ENCODE results near the gene PRAF2.

PRAF2 gene

DNA sequence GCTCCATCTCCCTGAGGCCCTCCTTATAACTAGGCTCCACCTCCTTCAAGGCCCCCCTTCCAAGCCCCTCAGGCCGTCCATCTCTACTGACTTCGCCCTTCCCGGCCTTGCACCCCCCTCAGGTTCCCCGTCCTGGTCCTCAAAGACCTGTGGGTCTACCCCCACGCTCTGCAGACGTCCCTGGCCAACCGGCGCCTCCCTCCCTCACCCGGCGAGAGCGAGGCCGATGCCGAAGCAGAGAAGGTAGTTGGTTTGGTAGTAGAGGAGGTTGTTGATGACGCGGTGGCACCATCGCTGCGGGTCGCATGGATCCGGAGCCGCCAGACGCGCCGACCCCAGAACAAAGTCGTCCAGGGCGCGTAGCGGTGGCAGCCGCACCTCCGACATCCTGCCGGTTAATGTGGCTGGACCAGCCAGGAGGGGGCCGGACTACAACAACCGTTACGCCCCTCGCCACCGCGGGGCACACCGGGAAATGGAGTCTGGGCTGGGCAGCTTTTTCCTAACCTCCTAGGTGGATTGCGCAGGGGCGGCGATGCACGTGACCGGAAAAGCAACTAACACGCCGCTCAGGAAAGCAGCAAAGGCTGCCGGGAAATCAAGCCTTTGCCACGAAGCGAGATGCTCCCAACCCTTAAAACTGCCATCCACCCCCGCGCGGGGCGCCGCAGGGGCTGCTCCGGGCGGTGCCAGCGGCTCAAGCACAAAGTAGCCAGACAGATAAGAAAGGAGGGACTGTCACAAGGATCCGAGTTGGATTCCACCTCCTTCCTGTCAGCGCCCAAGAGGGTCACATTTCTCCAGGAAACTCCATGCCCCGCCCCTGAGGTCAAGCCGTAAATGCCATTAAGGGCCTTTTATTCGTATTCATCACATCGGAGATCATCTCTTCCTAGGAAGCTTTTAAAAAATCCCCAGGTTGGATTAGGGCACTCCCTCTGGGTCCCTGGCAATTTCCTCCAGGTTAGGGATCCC, at the start of gene PRAF2:
PRAF2 (minus strand) TSS at position 402 of the 975 bp plus-strand sequence; CDS start at position 387, 15 bp downstream.
- DNase-seq, result peak; percentile 90

- DNase-seq, result no peak
Measured at GRCh38 chrX:49122499-49122898, 48.7 kb upstream of the PRAF2 start.

DNA sequence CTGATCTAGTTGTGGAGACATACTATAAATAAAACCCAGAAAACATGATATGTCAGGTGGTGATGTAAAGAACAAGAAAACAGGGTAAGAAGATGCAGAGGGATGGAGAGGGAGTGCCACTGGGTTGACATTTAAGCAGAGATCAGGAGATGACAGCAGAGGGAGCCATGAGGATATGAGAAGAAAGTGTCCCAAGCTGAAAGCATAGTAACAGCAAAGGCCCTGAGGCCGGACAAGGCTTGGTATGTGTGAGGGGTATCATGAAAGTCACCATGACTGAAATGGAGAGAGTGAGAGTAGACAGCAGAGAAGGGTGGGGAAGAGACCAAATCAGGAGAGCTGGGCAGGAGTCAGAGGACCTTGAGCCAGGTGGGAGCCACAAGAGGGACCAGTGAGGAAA, 46.3 kb upstream of the PRAF2 start:
- no peak for DNase-seq

DNA sequence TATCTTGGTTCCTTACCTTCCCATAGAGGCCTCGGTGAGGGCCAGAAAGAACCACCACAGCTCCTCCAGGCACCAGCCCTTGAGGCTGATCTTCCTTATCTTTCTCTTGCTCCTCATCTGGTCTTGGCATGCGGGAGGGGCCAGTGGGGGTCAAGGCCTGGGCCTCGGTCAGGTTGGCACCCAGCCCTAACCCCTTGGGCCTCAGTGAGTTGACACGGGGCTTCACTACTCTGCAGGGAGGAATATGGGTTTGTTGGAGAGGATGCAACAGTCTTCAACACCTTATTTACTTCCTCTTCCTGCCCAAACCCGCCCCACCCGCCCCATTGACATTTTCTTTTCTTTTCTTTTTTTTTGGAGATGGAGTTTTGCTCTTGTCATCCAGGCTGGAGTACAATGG, 43.8 kb upstream of the PRAF2 start:
- no peak for DNase-seq

DNA sequence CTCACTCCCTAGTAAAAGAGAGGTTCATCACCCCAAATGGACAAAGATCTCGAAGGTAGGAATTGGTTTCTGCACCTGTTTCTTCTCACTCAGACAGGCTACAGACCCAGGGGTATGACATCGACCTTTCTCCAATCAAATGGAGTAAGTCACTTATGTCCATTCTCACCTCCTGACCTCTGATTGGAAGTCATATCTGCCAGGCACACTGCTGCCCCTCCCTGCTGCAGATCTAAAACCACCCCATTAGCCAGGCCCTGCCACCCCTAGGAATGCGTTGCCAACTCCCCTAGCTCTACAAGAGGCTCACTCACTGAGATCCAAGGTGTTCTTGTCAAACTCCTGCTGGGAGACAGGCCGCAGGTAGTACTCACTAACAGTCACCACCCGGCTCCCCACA, 42.9 kb upstream of the PRAF2 start:
- DNase-seq, result no peak

DNA sequence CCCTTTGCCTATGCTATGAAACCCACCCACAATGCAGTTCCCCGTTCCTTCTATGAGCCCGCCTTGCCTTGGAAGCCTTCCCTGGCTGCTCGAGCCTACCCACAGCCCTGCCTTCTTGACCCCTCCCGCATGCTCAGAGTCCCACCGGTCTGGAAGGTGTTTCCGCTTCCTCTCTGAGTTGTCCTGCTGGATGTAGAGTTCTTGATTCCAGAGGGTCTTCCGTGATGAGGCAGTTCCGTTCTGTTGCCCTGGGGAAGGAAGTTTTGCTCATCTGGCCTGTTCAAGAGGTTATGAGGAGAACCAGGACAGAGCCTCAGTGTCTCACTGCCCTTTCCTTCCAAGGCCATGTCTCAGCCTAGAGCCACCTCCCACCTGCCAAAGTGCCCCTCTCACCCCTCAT, 42.3 kb upstream of the PRAF2 start:
- no peak for DNase-seq

DNA sequence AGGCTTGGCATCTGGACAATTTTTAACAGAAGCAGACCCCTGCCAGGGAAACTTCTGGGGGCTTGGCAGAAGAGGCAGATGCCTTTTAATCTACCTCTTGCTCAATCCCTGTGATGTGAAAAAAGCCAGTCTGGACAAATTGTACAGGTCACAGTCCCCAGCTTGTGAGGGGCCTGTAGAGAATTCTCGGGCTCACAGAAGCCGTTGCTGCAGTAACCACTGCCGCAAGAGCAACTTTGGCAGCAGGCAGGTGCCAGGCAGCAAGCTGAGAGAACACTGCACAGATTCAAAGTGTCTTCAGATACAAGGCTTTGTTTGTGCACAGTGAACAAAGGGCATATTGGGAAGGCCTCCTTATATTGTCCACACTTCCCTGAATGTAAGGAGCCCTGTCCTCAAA, 38.0 kb upstream of the PRAF2 start:
- no peak for DNase-seq

GRCh38 chrX:49110417-49110816, 36.6 kb upstream of the PRAF2 start:
- no peak for DNase-seq

DNA sequence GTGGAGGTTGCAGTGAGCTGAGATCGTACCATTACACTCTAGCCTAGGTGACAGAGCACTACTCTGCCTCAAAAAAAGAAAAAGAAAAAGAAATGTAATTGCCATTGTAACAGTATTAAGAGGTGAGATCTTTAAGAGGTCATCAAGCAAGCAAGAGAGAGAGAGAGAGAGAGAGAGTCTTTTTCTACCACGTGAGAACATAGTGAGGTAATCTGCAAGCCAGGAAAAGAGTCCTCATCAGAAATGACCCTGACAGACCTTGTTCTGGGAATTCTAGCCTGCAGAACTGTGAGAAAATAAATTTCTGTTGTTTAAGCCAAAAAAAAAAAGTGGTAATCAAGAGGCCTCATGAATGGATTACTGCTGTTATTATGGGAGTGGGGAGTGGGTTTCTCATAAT, 34.8 kb upstream of the PRAF2 start:
- no peak for DNase-seq

DNA sequence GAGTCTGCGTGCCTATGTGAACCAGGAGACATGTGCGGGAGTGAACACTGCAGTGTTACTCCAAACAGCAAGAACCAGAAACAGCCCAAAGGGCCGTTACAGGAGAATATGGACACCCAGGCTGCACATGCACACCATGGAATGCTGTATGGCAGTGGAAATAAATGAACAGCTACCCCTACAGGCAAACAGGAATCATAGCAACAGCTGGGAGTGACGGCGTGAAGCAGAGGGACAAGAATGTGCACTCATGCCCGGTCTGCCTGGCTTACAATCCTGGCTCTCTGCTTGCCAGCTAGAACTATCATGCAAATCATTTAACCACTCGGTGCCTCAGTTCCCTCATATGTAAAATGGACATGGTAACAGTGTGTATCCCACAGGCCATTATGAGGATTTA, 33.1 kb upstream of the PRAF2 start:
- peak; percentile 52 for DNase-seq

DNA sequence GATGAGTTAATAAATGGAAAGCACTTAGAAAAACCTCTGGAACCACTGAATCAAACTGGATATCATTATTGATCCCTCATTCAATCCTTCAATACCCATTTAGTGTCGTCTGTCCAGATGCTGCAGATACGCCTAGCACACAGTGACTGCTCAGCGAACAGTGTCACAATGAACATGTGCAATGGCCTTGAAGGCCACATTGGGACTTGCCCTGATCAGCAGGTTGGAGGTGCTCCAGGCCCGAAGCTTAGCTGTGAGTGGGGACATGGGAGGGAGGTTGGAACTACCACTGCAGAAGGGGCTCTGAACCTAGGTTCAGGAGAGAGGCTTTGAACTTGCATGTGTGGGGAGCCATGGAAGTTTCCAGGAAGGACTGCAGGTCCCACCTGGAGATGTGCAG, 32.5 kb upstream of the PRAF2 start:
- DNase-seq, result no peak

DNA sequence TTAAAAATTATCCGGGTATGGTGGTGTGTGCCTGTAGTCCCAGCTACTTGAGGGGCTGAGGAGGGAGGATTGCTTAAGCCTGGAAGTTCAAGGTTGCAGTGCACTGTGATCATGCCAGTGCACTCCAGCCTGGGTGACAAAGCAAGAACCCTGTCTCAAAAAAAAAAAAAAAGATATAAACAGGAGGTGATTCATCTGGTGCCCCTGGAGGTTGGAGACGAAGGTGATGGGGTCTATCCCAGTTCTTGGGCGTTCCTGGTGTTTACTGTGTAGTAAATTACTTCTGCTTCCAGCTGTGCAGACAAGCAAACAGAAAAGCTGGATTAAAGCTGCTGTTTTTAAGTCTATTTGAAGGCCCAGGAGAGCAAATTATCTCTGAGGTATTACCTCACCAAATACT, 29.8 kb upstream of the PRAF2 start:
- DNase-seq, result no peak

GRCh38 chrX:49102190-49102589, 28.4 kb upstream of the PRAF2 start:
- no peak for DNase-seq

GRCh38 chrX:49101629-49101984, 27.8 kb upstream of the PRAF2 start:
- no peak for DNase-seq

- peak; percentile 92 for DNase-seq
Measured at GRCh38 chrX:49100704-49101628, 27.2 kb upstream of the PRAF2 start.

GRCh38 chrX:49096419-49096818, 22.6 kb upstream of the PRAF2 start:
- DNase-seq, result no peak

DNA sequence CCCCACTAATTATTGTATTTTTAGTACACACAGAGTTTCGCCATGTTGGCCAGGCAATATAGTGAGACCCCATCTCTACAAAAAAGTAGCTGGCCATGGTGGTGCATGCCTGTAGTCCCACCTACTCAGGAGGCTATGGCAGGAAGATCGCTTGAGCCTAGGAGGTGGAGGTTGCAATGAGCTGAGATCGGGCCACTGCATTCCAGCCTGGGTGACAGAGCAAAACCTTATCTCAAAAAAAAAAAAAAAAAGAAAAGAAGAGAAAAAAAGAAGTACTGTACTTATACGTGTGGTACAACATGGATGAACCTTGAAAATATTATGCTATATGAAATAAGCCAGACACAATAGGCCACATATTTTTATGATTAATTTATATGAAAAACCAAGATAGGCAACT, 15.8 kb upstream of the PRAF2 start:
- no peak for DNase-seq

DNA sequence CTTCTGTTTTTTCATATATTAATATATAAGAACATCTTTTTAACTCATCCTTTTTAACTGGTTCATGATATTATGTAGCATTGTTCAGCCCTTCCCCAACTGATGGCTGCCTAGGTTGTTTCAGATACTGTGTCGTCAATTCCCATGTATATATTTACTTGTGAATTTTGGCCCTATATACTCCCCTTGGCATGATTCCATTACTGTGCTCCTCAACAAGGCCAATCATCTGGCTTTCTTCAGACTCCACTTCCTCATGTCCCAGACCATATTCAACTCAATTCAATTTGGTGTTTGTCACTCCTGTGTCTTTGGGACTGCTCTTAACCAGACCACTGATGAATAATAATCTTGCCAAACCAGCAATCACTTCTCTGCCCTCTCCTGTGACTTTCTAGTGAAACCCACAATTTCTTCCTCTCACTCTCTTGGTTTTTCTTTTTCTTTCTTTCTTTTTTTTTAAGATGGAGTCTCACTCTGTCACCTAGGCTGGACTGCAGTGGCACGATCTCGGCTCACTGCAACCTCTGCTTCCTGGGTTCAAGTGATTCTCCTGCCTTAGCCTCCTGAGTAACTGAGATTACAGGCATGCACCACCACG, 8.6 kb upstream of the PRAF2 start:
- no peak for DNase-seq

GRCh38 chrX:49079489-49080428, 6.0 kb upstream of the PRAF2 start, which contains the start of gene WDR45:
Gene WDR45 (minus strand): TSS chrX:49079887. CDS start chrX:49078095, 1,792 bp downstream.
- DNase-seq, result no peak

- DNase-seq, result no peak
Measured at GRCh38 chrX:49077941-49078340, 4.1 kb upstream of the PRAF2 start.

- no peak for DNase-seq
Measured at GRCh38 chrX:49075347-49075746, 1.5 kb upstream of the PRAF2 start.

GRCh38 chrX:49072712-49073095, 1.1 kb downstream of the PRAF2 start:
- DNase-seq, result no peak
